ENCODE data around the gene COLEC12.

COLEC12 gene

GRCh38 chr18:500632-501405 lies at the start of gene COLEC12:
TSS of gene COLEC12 (minus strand) at chr18:500701. CDS start at chr18:500514, 187 bp downstream.
- peak; percentile 28 for DNase-seq (ENCODE audit: low read depth)

GRCh38 chr18:549967-550366 lies 49.5 kb upstream of the COLEC12 start:
- DNase-seq (ENCODE audit: low read depth) = no peak

GRCh38 chr18:543447-544078 lies 43.1 kb upstream of the COLEC12 start:
- DNase-seq (ENCODE audit: low read depth) = peak; percentile 19

GRCh38 chr18:533995-534601 lies 33.6 kb upstream of the COLEC12 start:
- no peak for DNase-seq (ENCODE audit: low read depth)

- no peak for DNase-seq (ENCODE audit: low read depth)
Observed at GRCh38 chr18:532632-533031, 32.1 kb upstream of the COLEC12 start.

DNA sequence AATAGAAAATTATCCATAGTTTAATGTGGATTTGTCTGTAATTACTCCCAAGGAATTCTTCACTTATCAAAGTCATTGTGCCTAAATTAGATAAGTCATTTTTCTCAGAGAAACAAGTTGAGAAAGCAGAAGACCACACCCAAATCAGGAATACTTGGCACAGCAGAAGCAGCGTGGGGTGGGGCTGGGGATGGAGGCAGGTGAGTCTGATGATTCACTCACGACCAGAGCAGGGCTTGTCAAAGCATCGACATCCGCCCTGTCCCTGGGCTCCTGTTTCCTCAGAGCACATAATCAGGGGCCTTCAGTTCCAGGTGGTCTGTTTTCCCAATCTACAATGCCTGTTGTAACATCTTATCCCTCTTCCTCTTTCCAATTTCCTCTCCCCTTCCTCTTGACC lies 31.5 kb upstream of the COLEC12 start:
- no peak for DNase-seq (ENCODE audit: low read depth)

- DNase-seq (ENCODE audit: low read depth) = peak; percentile 48
Observed at GRCh38 chr18:527146-527545, 26.6 kb upstream of the COLEC12 start.

DNA sequence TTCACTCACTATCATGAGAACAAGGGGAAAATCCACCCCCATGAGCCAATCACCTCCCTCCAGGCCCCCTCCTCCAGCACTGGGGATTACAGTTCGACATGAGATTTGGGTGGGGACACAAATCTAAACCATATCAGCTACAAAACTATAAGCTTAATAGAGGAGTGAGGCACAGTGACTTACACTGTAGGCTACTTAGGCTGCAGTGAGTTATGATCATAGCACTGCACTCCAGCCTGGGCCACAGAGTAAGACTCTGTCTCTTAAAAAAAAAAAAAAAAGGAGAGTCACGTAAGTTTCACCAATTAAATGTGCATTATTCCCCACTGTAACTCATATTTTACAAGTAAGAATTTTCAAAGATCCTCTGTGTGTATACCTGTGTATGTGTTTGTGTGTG lies 26.2 kb upstream of the COLEC12 start:
- no peak for DNase-seq (ENCODE audit: low read depth)

- peak; percentile 84 for DNase-seq (ENCODE audit: low read depth)
Observed at GRCh38 chr18:525036-525797, 24.7 kb upstream of the COLEC12 start.

DNA sequence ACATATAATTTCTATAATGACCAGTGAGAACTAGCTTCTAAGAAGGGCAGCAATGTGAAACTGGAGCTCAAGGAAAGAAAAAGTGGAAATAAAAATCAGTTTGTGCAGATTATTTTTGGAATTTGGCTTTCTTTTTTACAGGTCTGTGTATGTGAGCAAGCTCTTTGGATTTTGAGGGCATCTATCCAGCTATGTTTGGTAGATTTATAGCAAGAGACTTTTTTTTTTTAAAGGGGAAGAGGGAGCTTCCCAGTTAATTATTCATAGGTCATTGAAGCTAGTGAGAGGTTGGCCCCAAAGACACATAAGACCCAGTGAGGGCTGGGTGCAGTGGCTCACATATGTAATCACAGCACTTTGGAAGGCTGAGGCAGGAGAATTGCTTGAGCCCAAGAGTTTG lies 24.0 kb upstream of the COLEC12 start:
- DNase-seq (ENCODE audit: low read depth) = peak; percentile 90

GRCh38 chr18:523561-523960 lies 23.1 kb upstream of the COLEC12 start:
- no peak for DNase-seq (ENCODE audit: low read depth)

DNA sequence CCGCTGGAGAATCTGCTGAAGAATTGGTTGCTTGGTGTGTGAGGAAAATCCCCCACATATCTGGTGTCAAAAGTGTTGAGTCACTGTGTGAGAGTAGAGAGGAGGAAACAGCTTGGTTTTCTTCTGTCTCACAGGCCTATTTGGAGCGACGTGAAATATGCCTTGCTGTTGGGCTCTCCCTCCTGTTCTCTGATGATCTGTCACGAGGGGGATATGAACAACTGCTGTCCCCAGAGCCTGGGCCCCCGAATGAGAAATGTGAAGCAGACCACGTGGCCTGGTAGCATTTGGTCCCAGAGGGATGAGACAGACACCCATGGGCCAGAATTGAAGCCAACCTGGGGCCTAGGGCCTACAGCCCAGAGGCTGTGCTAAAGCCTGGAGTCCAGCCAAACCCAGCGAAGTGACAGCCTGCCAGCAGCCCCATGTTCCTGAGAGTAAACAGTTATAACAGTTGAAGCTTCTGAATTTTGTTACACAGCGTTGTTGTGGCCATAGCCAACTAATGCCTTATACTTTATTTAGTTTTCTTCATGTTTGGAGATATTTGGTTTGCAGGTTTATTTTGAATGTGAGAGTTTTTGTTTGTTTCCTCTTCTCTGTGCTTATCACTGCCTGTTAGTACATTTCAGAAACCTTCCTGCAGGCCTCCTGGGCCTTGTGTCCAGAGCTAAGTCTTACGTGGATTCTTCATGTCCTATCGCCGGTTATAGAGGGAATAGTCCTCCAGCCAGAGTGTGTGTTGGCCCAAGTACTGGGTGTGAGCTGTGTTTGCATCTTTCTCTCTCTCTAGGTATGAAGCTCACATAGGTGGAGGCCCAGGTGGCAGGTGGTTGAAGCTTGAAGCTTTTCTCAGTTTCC lies 18.7 kb upstream of the COLEC12 start:
- peak; percentile 70 for DNase-seq (ENCODE audit: low read depth)

GRCh38 chr18:518081-518480 lies 17.6 kb upstream of the COLEC12 start:
- no peak for DNase-seq (ENCODE audit: low read depth)

DNA sequence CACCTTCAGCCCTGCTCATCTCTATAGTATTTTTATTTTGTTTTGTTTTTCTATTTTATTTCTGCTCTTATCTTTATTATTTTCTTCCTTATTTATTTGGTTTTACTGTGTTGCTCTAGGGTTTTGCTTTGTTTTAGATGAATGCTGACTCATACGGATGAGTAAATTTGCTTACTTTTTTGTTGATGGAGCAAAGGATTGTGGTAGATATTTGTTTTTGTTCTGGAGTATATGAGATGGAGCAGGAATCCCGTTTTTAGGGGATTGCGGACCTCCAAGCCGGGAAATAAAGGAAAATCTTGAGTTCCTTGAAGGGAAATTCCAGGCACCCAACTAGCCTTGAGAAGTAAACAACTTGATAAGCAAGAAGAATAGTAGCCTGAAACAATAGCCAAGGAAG lies 15.3 kb upstream of the COLEC12 start:
- DNase-seq (ENCODE audit: low read depth) = no peak

GRCh38 chr18:515156-515815 lies 14.8 kb upstream of the COLEC12 start:
- DNase-seq (ENCODE audit: low read depth) = no peak

- no peak for DNase-seq (ENCODE audit: low read depth)
Observed at GRCh38 chr18:513826-514530, 13.5 kb upstream of the COLEC12 start.

GRCh38 chr18:512957-513356 lies 12.5 kb upstream of the COLEC12 start:
- DNase-seq (ENCODE audit: low read depth) = no peak

- no peak for DNase-seq (ENCODE audit: low read depth)
Observed at GRCh38 chr18:508835-509234, 8.3 kb upstream of the COLEC12 start.

DNA sequence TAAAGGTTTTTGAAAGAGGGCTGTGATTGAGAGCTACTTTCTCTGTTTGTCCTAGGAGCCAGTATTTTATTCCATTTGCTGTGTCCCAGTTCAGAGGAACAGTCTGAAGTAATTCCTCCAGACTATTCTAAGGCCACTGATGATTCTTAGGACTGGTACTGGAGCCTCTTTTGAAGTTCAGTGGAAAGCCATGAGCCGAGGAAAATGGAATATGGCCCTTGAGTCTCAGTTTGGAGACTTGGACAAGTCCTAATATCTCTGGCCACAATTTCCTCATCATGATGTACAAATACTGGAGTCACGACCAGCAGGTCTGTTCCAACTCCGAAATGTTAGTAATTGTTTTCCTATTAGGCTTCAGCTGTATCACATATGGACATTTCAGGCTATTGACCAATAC lies 7.1 kb upstream of the COLEC12 start:
- no peak for DNase-seq (ENCODE audit: low read depth)

DNA sequence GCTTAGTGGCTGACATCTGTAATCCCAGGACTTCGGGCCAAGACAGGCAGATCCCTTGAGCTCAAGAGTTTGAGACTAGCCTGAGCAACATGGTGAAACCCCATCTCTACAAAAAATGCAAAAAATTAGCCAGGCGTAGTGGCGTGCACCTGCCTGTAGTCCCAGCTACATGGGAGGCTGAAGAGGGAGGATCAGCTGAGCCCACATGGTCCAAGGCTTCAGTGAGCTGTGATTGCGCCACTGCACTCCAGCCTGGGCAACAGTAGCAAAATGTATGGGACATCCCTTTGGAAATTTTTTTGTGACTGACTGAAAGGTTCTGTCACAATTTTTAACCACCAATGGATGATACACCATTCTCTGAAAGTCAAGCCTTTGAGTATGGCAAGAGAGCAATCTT lies 6.3 kb upstream of the COLEC12 start:
- DNase-seq (ENCODE audit: low read depth) = no peak
